Uterus (tissue), 2 donors: ENCODE results near the gene ZBTB18.

Experiments
- POLR2A ChIP-seq, 2 donors: fragments of 450-650 bp; IDR thresholded peaks; one replicate each; pipeline ENCODE4 v1.6.1; 2016; ENCODE audit warnings: antibody characterized with exemption in 2 of 2, mild to moderate bottlenecking in 1 of 2, moderate library complexity in 1 of 2
- TF ChIP-seq, protein P1 (sequence below), 4 experiments: fragments of 200-600 bp in 2 of 4; fragments of 450-650 bp in 2 of 4; sonication (generic) in 2 of 4; IDR thresholded peaks; one replicate each; pipeline ENCODE4 v1.5.1; 2016 to 2019; ENCODE audit warnings: antibody characterized with exemption in 4 of 4, mild to moderate bottlenecking in 2 of 4, moderate library complexity in 1 of 4

GRCh38 chr1:244060686-244061085 is 9.6 kb downstream of the ZBTB18 start:
- TF ChIP-seq POLR2A (IDR thresholded peaks at IDR 0.05), result no peak
- TF ChIP-seq, protein P1, sequence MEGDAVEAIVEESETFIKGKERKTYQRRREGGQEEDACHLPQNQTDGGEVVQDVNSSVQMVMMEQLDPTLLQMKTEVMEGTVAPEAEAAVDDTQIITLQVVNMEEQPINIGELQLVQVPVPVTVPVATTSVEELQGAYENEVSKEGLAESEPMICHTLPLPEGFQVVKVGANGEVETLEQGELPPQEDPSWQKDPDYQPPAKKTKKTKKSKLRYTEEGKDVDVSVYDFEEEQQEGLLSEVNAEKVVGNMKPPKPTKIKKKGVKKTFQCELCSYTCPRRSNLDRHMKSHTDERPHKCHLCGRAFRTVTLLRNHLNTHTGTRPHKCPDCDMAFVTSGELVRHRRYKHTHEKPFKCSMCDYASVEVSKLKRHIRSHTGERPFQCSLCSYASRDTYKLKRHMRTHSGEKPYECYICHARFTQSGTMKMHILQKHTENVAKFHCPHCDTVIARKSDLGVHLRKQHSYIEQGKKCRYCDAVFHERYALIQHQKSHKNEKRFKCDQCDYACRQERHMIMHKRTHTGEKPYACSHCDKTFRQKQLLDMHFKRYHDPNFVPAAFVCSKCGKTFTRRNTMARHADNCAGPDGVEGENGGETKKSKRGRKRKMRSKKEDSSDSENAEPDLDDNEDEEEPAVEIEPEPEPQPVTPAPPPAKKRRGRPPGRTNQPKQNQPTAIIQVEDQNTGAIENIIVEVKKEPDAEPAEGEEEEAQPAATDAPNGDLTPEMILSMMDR (IDR thresholded peaks at IDR 0.05), result no peak
